Activated B cell treated with CpG ODN at 0.5 μM for 24 hours (primary cell): ENCODE results near the gene L3MBTL4. TPM values are rescaled to one million over a fixed set of nuclear protein-coding genes. Genes with fewer than 3 reads are reported as not detected.

Experiments
- ATAC-seq: fragments of 200-7000 bp; cut with Tn5 transposase; one replicate; pipeline ENCODE4 v1.10.0; 2021; ENCODE audit warnings: low read depth, mild to moderate bottlenecking, moderate library complexity
- CTCF ChIA-PET: fragments of 350-600 bp; sonication (Branson Sonifier 250); formaldehyde crosslinking; loops from one replicate; lab custom pipeline; 2021; ENCODE audit warnings: antibody characterized with exemption; lab: Charles Lee
- POLR2A ChIA-PET: fragments of 350-600 bp; sonication (Branson Sonifier 250); formaldehyde crosslinking; loops from one replicate; lab custom pipeline; 2021; ENCODE audit warnings: antibody characterized with exemption; lab: Charles Lee
- DNase-seq: peaks from one replicate; pipeline ENCODE4 v3.0.0; 2022
- H3K27ac Mint-ChIP-seq: one replicate; pipeline ENCODE4 v1.8.0; 2020; ENCODE audit warnings: mixed read lengths
- H3K27me3 Mint-ChIP-seq: one replicate; pipeline ENCODE4 v1.8.0; 2021; ENCODE audit warnings: mixed read lengths
- H3K36me3 Mint-ChIP-seq: one replicate; pipeline ENCODE4 v1.8.0; 2021; ENCODE audit warnings: low read depth, mixed read lengths
- H3K4me1 Mint-ChIP-seq: one replicate; pipeline ENCODE4 v1.8.0; 2021; ENCODE audit warnings: mixed read lengths
- H3K4me3 Mint-ChIP-seq: one replicate; pipeline ENCODE4 v1.8.0; 2020; ENCODE audit warnings: mild to moderate bottlenecking, mixed read lengths
- H3K9me3 Mint-ChIP-seq: one replicate; pipeline ENCODE4 v1.8.0; 2020; ENCODE audit warnings: mixed read lengths
- intact Hi-C: fragments of 100-400 bp; cut with micrococcal nuclease; formaldehyde crosslinking; loops from one replicate; pipeline ENCODE4 v1.15.1; 2024
- total RNA-seq: library from RNA; stranded (reverse); gene quantifications from 2 replicates; pipeline ENCODE4 v1.2.3, GENCODE V29; 2022
- TF ChIP-seq, protein P1 (sequence below): fragments of 200-600 bp; IDR thresholded peaks from one replicate; pipeline ENCODE4 v1.8.0; 2022; ENCODE audit warnings: antibody characterized with exemption, mild to moderate bottlenecking

Gene L3MBTL4
- total RNA-seq, 1 donor from 2014 or later: 12.3 TPM

DNA sequence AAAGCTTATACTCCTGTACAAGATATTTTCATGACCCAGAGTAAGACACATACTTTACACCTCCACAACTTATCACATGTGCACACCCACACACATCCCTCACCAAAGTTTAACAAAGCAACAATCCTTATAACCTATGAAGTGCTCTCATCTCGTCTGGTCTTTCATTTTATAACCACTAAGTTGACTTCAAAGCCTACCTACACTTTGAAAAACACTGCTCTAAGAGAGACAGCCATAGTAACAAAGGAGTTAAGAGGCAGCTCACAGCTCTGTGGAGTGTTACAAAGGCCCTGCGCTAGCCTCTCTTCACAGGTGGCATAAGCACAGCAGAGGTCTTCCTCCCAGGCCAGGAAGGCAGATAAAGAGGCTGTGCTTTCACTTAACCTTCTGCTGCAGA is 449.7 kb downstream of the L3MBTL4 start:
- peaks cover 3% of the 10 kb centered on the region for H3K36me3 Mint-ChIP-seq
- ATAC-seq (no peak), DNase-seq (no peak)
- POLR2A ChIA-PET: no interaction called here
- no peak overlapping the region for H3K4me3 Mint-ChIP-seq
- no peaks in the 10 kb centered on the region for H3K4me1 Mint-ChIP-seq
- intact Hi-C loops: no loop called here
- no peaks in the 10 kb centered on the region for H3K9me3 Mint-ChIP-seq
- TF ChIP-seq, protein P1, sequence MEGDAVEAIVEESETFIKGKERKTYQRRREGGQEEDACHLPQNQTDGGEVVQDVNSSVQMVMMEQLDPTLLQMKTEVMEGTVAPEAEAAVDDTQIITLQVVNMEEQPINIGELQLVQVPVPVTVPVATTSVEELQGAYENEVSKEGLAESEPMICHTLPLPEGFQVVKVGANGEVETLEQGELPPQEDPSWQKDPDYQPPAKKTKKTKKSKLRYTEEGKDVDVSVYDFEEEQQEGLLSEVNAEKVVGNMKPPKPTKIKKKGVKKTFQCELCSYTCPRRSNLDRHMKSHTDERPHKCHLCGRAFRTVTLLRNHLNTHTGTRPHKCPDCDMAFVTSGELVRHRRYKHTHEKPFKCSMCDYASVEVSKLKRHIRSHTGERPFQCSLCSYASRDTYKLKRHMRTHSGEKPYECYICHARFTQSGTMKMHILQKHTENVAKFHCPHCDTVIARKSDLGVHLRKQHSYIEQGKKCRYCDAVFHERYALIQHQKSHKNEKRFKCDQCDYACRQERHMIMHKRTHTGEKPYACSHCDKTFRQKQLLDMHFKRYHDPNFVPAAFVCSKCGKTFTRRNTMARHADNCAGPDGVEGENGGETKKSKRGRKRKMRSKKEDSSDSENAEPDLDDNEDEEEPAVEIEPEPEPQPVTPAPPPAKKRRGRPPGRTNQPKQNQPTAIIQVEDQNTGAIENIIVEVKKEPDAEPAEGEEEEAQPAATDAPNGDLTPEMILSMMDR: no peak
- CTCF ChIA-PET: no interaction called here
- no peak overlapping the region for H3K27ac Mint-ChIP-seq
- no peaks in the 10 kb centered on the region for H3K27me3 Mint-ChIP-seq

DNA sequence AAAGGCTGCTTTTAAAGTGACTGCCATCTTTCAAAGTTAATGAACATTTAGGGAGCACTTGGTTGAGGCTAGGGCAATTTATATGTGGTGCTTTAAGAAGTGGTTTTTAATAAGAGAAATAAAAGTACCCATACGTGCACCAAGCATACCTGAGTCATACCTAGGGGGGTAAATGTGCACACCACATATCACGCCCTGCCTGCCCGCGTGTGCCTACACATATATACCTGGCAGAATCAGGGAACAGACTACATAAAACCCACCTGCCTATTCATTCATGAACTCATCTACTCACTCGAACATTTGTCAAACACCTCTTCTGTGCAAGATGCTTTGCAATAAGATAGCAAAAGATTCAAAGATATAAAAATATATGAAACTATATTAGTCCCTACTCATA is 450.1 kb downstream of the L3MBTL4 start:
- intact Hi-C loops: no loop called here
- ChIA-PET CTCF (no interaction called here), POLR2A (no interaction called here)
- TF ChIP-seq, protein P1: no peak
- Mint-ChIP-seq H3K36me3 (peaks cover 3% of the 10 kb centered on the region), H3K9me3 (no peaks in the 10 kb centered on the region), H3K4me1 (no peaks in the 10 kb centered on the region), H3K4me3 (no peak overlapping the region), H3K27ac (no peak overlapping the region), H3K27me3 (no peaks in the 10 kb centered on the region)
- ATAC-seq: no peak
- no peak for DNase-seq

DNA sequence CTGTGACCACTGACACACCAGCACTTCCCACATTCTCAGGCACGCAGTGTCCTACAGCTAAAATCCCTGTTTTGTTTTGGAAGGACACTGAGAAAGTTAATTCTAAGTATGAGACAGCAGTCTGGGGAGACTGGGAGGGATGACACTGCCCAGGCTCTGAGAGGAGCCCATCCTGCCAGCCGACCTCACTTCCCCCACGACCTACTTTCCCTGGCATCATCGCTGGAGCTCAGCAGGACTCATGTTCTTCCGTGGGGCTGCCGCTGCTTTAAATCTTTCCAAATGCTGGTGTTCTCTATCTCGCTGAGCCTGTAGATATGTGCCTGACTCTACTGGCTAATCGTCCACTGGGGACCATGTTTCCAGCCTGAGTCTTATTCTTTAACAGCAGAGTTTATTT is 450.6 kb downstream of the L3MBTL4 start:
- DNase-seq (no peak), ATAC-seq (no peak)
- Mint-ChIP-seq H3K36me3 (peaks cover 3% of the 10 kb centered on the region), H3K9me3 (no peaks in the 10 kb centered on the region), H3K27me3 (no peaks in the 10 kb centered on the region), H3K27ac (no peak overlapping the region), H3K4me3 (no peak overlapping the region), H3K4me1 (no peaks in the 10 kb centered on the region)
- intact Hi-C loops: no loop called here
- TF ChIP-seq, protein P1: no peak
- ChIA-PET POLR2A (no interaction called here), CTCF (no interaction called here)

DNA sequence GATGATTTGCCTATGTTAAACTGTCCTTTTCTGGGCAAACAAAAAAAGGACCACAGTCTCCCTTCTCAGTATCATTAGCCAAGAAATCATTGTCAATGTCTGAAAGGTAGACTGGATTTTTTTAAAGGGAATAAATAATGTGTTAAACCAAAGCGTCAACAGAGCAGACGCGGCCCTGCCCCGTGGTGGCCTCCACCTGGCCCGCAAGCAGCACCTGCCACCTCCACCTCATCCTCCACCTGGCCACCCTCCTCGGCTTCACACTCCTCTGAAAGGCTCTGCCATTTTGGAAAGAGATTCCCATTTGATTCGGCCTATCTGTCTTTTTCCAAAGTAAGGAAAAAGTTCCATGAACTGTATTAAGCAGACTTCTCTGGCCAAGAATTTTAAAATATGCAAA is 451.4 kb downstream of the L3MBTL4 start:
- CTCF ChIA-PET: no interaction called here
- POLR2A ChIA-PET: no interaction called here

DNA sequence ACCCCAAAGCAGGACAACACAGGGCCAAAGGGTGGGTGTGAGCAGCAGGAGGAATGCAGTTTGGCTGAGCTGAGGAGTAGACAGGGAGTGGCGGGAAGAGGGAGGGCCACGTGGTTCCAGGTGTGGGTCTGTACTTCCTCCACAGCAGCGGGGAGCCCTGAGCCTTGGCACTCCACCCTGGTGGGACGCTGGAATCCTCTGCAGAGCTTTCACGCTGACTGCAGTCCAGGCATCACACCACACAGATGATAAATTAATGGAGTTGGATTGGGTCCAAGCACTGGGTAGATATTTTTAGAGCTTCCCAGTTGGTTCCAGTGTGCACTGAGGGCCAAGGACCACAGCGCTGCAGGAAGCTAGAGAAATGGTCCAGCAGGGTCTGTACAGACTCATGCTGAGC is 452.3 kb downstream of the L3MBTL4 start:
- CTCF ChIA-PET: no interaction called here
- Mint-ChIP-seq H3K27ac (no peak overlapping the region), H3K27me3 (no peaks in the 10 kb centered on the region), H3K9me3 (no peaks in the 10 kb centered on the region), H3K36me3 (peaks cover under 1% of the 10 kb centered on the region), H3K4me1 (no peaks in the 10 kb centered on the region), H3K4me3 (no peak overlapping the region)
- intact Hi-C loops: no loop called here
- ATAC-seq (no peak), DNase-seq (no peak)
- TF ChIP-seq, protein P1: no peak
- POLR2A ChIA-PET: no interaction called here

More for the DNA sequence above, 451.4 kb downstream of the L3MBTL4 start:
- ATAC-seq (no peak), DNase-seq (no peak)
- Mint-ChIP-seq H3K27me3 (no peaks in the 10 kb centered on the region), H3K27ac (no peak overlapping the region), H3K4me1 (no peaks in the 10 kb centered on the region), H3K4me3 (no peak overlapping the region), H3K36me3 (peaks cover 3% of the 10 kb centered on the region), H3K9me3 (no peaks in the 10 kb centered on the region)
- TF ChIP-seq, protein P1: no peak
- intact Hi-C loops: no loop called here
